Activated T-helper 1 cell treated with anti-CD3 and anti-CD28 coated beads, Interleukin-12 subunit alpha, Interleukin-12 subunit beta, Interleukin-2, Interleukin-4 antibody, amounts not matched to agents 30 ng/mL and 10 ng/mL and 1 ng/mL, durations not matched to agents 14 hours and 24 hours and 36 hours (primary cell): Measurements from ENCODE around the gene TSR2. TPM values are rescaled to one million over a fixed set of nuclear protein-coding genes. Genes with fewer than 3 reads are reported as not detected.
"Not testable (repeated sequence)": the region's sequence is repeated elsewhere in the genome, so short reads cannot be mapped to it uniquely, and the experiment has no call there.

Experiments used
- DNase-seq: peaks from one replicate; pipeline ENCODE4 v3.0.0; 2021; ENCODE audit warnings: low spot score
- H3K27ac Mint-ChIP-seq: one replicate; pipeline ENCODE4 v1.8.0; 2021; ENCODE audit warnings: mild to moderate bottlenecking, mixed read lengths
- H3K27me3 Mint-ChIP-seq: one replicate; pipeline ENCODE4 v1.8.0; 2022; ENCODE audit warnings: mild to moderate bottlenecking, moderate library complexity, mixed read lengths; ENCODE audit not compliant: insufficient read depth
- H3K36me3 Mint-ChIP-seq: one replicate; pipeline ENCODE4 v1.8.0; 2021; ENCODE audit warnings: low read depth, mixed read lengths
- H3K4me1 Mint-ChIP-seq: one replicate; pipeline ENCODE4 v1.8.0; 2021; ENCODE audit warnings: low read depth, mixed read lengths
- H3K4me3 Mint-ChIP-seq: one replicate; pipeline ENCODE4 v1.8.0; 2021; ENCODE audit warnings: mild to moderate bottlenecking, moderate library complexity, mixed read lengths
- H3K9me3 Mint-ChIP-seq: one replicate; pipeline ENCODE4 v1.8.0; 2021; ENCODE audit warnings: mixed read lengths
- intact Hi-C: fragments of 100-400 bp; cut with micrococcal nuclease; formaldehyde crosslinking; loops from one replicate; pipeline ENCODE4 v1.15.1; 2024
- total RNA-seq: library from RNA; stranded (reverse); gene quantifications from 2 replicates; pipeline ENCODE4 v1.2.3, GENCODE V29; 2022

Gene TSR2
- total RNA-seq, 1 donor from 2014 or later = 44.1 TPM

GRCh38 chrX:54484666-54485065 lies 44.5 kb downstream of the TSR2 start:
- Mint-ChIP-seq H3K27me3 (no peaks in the 10 kb centered on the region), H3K36me3 (no peaks in the 10 kb centered on the region), H3K4me3 (no peak overlapping the region), H3K9me3 (no peaks in the 10 kb centered on the region), H3K27ac (no peak overlapping the region), H3K4me1 (no peaks in the 10 kb centered on the region)
- intact Hi-C loops = no loop called here
- DNase-seq = no peak

GRCh38 chrX:54489819-54490218 lies 49.6 kb downstream of the TSR2 start:
- H3K4me3 Mint-ChIP-seq, DNase-seq, H3K27ac Mint-ChIP-seq, H3K9me3 Mint-ChIP-seq, H3K36me3 Mint-ChIP-seq, H3K4me1 Mint-ChIP-seq, intact Hi-C loops: not testable (repeated sequence)
- H3K27me3 Mint-ChIP-seq = peaks cover 10% of the 10 kb centered on the region

GRCh38 chrX:54492340-54492739 lies 52.1 kb downstream of the TSR2 start:
- Mint-ChIP-seq H3K4me3 (no peak overlapping the region), H3K27me3 (peaks cover 17% of the 10 kb centered on the region), H3K9me3 (no peaks in the 10 kb centered on the region), H3K36me3 (no peaks in the 10 kb centered on the region), H3K27ac (no peak overlapping the region), H3K4me1 (no peaks in the 10 kb centered on the region)
- no peak for DNase-seq
- intact Hi-C loops = no loop called here

GRCh38 chrX:54494166-54494988 lies 54.2 kb downstream of the TSR2 start:
- H3K4me3 Mint-ChIP-seq = peak overlapping the region; percentile 61

More at GRCh38 chrX:54494166-54494988, 54.2 kb downstream of the TSR2 start:
- H3K9me3 Mint-ChIP-seq = no peaks in the 10 kb centered on the region
- no peak overlapping the region for H3K27ac Mint-ChIP-seq
- H3K36me3 Mint-ChIP-seq = no peaks in the 10 kb centered on the region
- DNase-seq = no peak
- intact Hi-C loops = no loop called here
- H3K4me1 Mint-ChIP-seq = no peaks in the 10 kb centered on the region
- peaks cover 21% of the 10 kb centered on the region for H3K27me3 Mint-ChIP-seq

Other genes with a start within 250 kb of the TSR2 start
- gene WNK3, start 82.4 kb upstream of the TSR2 start, total RNA-seq = 0.02 and 0.16 TPM in 2 replicates
- gene FGD1, start 55.8 kb downstream of the TSR2 start, total RNA-seq = 0.15 and 0.21 TPM in 2 replicates
- gene GNL3L, start 89.8 kb downstream of the TSR2 start, total RNA-seq = 75.5 and 76.1 TPM in 2 replicates